Immature natural killer cell (primary cell): ENCODE data around the gene WDR43. TPM values are rescaled to one million over a fixed set of nuclear protein-coding genes. Genes with fewer than 3 reads are reported as not detected.

Experiments
- DNase-seq, 3 donors: peaks; one replicate each; pipeline ENCODE4 v3.0.0; 2022; ENCODE audit warnings: mixed read lengths in 1 of 3
- H3K27ac Mint-ChIP-seq, 6 donors: one replicate each; pipeline ENCODE4 v1.8.0; 2020; ENCODE audit warnings: mixed read lengths in 6 of 6, mild to moderate bottlenecking in 5 of 6, inconsistent platforms in 4 of 6, moderate library complexity in 3 of 6
- H3K27me3 Mint-ChIP-seq, 3 donors: one replicate each; pipeline ENCODE4 v1.8.0; 2020 to 2021; ENCODE audit warnings: low read depth in 3 of 3, mild to moderate bottlenecking in 3 of 3, mixed read lengths in 3 of 3, moderate library complexity in 3 of 3, inconsistent platforms in 1 of 3
- H3K36me3 Mint-ChIP-seq, 3 donors: one replicate each; pipeline ENCODE4 v1.8.0; 2020; ENCODE audit warnings: mixed read lengths in 3 of 3, inconsistent platforms in 2 of 3, mild to moderate bottlenecking in 2 of 3
- H3K4me1 Mint-ChIP-seq, 2 donors: one replicate each; pipeline ENCODE4 v1.8.0; 2020; ENCODE audit warnings: inconsistent platforms in 2 of 2, mild to moderate bottlenecking in 2 of 2, mixed read lengths in 2 of 2, moderate library complexity in 1 of 2
- H3K4me3 Mint-ChIP-seq, 5 donors: one replicate each; pipeline ENCODE4 v1.8.0; 2020; ENCODE audit warnings: mild to moderate bottlenecking in 5 of 5, mixed read lengths in 5 of 5, inconsistent platforms in 3 of 5, moderate library complexity in 3 of 5
- H3K9me3 Mint-ChIP-seq, 6 donors: one replicate each; pipeline ENCODE4 v1.8.0; 2020; ENCODE audit warnings: mild to moderate bottlenecking in 6 of 6, mixed read lengths in 6 of 6, inconsistent platforms in 4 of 6, moderate library complexity in 3 of 6
- polyA plus RNA-seq, 3 donors: library from polyadenylated mRNA; unstranded; fragments of 300-500 nt; fragmentation: Illumina TruSeq; gene quantifications; one replicate each; pipeline ENCODE4 v1.2.3, GENCODE V29; 2021

Gene WDR43
- polyA plus RNA-seq, 3 donors from 2014 or later: 14.2 to 24.6 (median 21.9) TPM

DNA sequence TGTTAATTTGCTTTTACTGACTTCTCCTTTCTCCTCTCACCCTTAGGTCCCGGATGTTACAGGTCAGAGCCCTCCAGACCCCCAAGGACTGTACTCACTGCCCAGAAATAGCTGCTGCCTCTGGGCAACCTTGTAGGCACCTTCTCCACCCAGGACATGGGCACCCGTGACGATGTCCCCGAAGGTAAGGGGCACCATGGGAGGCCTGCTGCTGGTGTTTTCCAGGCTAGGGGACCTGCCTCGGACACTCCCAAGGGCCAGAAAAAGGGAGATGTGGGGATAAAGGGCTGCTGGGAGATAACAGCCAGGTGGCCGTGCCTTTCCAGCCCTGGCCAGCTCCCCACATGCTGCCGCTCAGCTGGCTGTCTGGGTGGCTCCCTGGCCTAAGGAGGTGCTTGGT is 100.2 kb downstream of the WDR43 start:
- Mint-ChIP-seq H3K36me3 (no peaks in the 10 kb centered on the region), H3K27ac (peak overlapping the region in 1 of 6 donors; percentile 65), H3K9me3 (no peaks in the 10 kb centered on the region), H3K4me3 (no peak overlapping the region), H3K27me3 (peaks cover 1 to 3% (median 2%) of the 10 kb centered on the region in 3 donors), H3K4me1 (peaks cover 5 to 9% of the 10 kb centered on the region in 2 donors)
- no peak for DNase-seq

DNA sequence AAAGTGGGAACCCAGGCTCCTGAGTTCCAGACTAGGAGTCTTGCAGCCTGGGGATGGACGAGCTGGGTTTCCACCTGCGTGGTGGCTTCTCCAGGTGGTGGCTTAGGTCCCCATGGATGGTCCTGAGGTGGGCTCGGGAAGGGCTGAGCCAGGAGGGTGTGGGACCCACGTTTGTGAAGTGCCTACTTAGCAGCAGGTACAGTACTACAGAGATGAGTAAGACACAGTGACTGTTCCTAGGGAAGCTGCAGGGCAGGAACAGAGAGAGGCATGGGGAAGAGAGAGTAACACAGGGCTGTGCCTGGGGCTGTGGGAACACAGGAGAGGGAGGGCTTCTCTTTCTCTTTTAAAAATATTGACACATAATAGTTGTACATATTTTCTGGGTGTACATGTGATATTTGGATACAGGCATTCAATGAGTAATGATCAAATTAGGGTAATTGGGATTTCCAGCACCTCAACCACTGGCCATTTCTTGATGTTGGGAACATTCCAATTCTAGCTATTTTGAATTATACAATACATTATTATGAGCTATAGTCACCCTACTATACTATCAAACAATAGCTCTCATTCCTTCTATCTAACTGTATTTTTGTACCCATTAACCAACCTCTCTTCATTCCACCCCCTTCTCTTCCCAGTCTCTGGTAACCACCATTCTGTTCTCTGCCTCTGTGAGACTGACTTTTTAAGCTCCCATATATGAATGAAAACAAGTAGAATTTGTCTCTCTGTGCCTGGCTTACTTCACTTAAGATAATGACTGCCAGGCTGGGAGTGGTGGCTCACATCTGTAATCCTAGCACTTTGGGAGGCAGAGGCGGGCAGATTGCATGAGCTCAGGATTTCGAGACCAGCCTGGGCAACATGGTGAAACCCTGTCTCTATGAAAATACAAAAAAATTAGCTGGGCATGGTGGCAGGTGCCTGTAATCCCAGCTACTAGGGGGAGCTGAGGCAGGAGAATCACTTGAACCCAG is 101.6 kb downstream of the WDR43 start:
- Mint-ChIP-seq H3K27me3 (peaks cover 2 to 3% (median 3%) of the 10 kb centered on the region in 3 donors), H3K36me3 (peaks cover 0 to 3% (median 0%) of the 10 kb centered on the region in 3 donors), H3K4me1 (peaks cover 19 to 22% of the 10 kb centered on the region in 2 donors), H3K27ac (peak overlapping the region in 3 of 6 donors; percentile 38 to 66 (median 57)), H3K9me3 (no peaks in the 10 kb centered on the region), H3K4me3 (no peak overlapping the region)
- no peak for DNase-seq

DNA sequence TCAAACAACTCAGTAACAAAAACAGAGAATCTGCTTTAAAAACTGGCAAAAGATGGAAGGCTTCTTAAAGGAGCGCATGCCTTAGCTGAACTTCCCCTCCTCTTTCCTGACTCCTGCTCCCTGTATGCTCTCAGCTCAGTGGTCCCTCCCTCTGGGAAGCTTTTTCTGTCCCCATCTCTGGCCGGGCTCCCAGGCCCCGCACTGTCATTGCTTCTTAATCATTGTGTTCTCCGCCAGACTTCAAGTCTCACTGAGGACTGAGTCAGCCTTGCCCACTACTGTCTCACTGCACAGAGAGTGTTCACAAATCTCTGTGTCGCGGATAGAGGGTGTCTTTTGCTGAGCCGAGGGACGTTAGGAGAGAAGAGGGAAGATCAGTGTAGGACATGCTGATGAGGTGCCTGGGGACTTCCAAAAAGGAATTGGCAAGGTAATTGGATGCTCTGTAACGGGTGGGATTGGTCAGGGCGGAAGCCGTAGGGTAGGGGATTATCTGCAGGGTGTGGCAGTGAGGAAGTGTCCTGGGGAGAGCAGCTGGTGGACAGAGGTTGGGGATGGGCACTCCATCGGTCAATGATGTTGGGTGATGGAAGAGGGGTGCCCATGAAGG is 102.9 kb downstream of the WDR43 start:
- Mint-ChIP-seq H3K27ac (peak overlapping the region in 4 of 6 donors; percentile 38 to 86 (median 50)), H3K4me1 (peaks cover 32 to 35% of the 10 kb centered on the region in 2 donors), H3K9me3 (no peaks in the 10 kb centered on the region), H3K27me3 (peaks cover 3 to 9% (median 6%) of the 10 kb centered on the region in 3 donors), H3K4me3 (no peak overlapping the region), H3K36me3 (peaks cover 0 to 3% (median 0%) of the 10 kb centered on the region in 3 donors)
- DNase-seq: no peak

Other genes with a start within 250 kb of the WDR43 start
- 100 to 1,000 TPM in 1 of 3 donors, 10 to 100 TPM in 2; 62.1 to 104 (median 72.3) TPM for gene PPP1CB, start 142.8 kb upstream of the WDR43 start, polyA plus RNA-seq
- gene SPDYA, start 83.8 kb upstream of the WDR43 start, polyA plus RNA-seq: not detected
- gene TRMT61B, start 24.4 kb upstream of the WDR43 start, polyA plus RNA-seq: 10 to 100 TPM; 13.1 to 20.5 (median 16.3) TPM
- gene TOGARAM2, start 86.6 kb downstream of the WDR43 start, polyA plus RNA-seq: 10 to 100 TPM in 1 of 3 donors, 1 to 10 TPM in 2; 3.1 to 13.0 (median 9.5) TPM
- not detected for gene PCARE, start 179.9 kb downstream of the WDR43 start, polyA plus RNA-seq
- 10 to 100 TPM; 20.4 to 32.7 (median 20.5) TPM for gene CLIP4, start 220.7 kb downstream of the WDR43 start, polyA plus RNA-seq